BJ (cell line): ENCODE results near the gene GRIN2C. TPM values are rescaled to one million over a fixed set of nuclear protein-coding genes. Genes with fewer than 3 reads are reported as not detected.

ENCODE experiments used
- CTCF ChIA-PET: fragments of 350-600 bp; formaldehyde crosslinking; extraction: SDS; loops from one replicate; lab custom pipeline; 2021; ENCODE audit warnings: antibody characterized with exemption, inconsistent platforms; lab: Yijun Ruan, JAX
- POLR2A ChIA-PET: fragments of 300-600 bp; sonication (Branson Sonifier 250); formaldehyde crosslinking; extraction: SDS; loops from one replicate; lab custom pipeline; 2021; ENCODE audit warnings: antibody characterized with exemption; lab: Charles Lee
- DNase-seq: peaks from one replicate; pipeline ENCODE4 v3.0.0-alpha.2; 2011; ENCODE audit warnings: low read depth
- H3K27me3 ChIP-seq: 2 replicates; pipeline ENCODE4 v1.6.0; 2011; ENCODE audit warnings: low read length; ENCODE audit not compliant: control insufficient read depth, insufficient read depth
- H3K36me3 ChIP-seq: 2 replicates; pipeline ENCODE4 v1.5.1; 2011; ENCODE audit warnings: low read length; ENCODE audit not compliant: control insufficient read depth, insufficient read depth
- H3K4me3 ChIP-seq: 2 replicates; pipeline ENCODE4 v1.5.1; 2011; ENCODE audit warnings: low read depth, mild to moderate bottlenecking, control low read depth, low read length
- polyA plus RNA-seq: library from polyadenylated mRNA; depleted of rRNA; stranded (reverse); fragments of >200 nt; gene quantifications from 2 replicates; pipeline ENCODE4 v1.2.3, GENCODE V29; 2011
- TF ChIP-seq, protein P1 (sequence below): IDR thresholded peaks from 2 replicates; pipeline ENCODE4 v1.5.1; 2011; ENCODE audit warnings: low read depth, mild to moderate bottlenecking, control low read depth, inconsistent platforms, low read length, moderate library complexity; ENCODE audit not compliant: insufficient read depth

GRIN2C gene
- polyA plus RNA-seq, 1 experiment, result 0.04 TPM

DNA sequence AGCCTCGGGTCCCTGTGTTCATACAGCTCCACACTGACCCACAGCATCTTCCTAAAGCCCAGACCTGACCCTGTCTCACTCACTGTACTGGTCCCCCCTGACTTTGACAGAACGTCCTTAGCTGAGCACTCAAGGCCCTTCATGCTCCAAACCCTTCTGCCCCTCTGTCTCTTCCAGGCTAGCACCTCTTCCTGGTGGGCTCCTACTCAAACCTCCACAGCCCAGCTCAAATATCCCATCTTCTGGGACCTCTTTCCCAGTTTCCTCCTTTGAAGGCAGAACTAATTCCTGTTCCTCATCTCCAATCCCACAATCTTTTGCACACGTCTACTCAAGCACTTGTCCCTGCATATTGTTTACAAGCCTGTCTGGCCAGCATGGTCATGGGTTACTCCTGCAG is 8.8 kb downstream of the GRIN2C start:
- ChIA-PET POLR2A (no interaction called here), CTCF (interaction anchor here (0.6 to 14.7 kb wide), 4 partner anchors 10 to 108 kb away, joined by 3 to 164 read pairs (median 4); partner anchors contain the start of gene GRIN2C)
- DNase-seq, result no peak
- TF ChIP-seq, protein P1, sequence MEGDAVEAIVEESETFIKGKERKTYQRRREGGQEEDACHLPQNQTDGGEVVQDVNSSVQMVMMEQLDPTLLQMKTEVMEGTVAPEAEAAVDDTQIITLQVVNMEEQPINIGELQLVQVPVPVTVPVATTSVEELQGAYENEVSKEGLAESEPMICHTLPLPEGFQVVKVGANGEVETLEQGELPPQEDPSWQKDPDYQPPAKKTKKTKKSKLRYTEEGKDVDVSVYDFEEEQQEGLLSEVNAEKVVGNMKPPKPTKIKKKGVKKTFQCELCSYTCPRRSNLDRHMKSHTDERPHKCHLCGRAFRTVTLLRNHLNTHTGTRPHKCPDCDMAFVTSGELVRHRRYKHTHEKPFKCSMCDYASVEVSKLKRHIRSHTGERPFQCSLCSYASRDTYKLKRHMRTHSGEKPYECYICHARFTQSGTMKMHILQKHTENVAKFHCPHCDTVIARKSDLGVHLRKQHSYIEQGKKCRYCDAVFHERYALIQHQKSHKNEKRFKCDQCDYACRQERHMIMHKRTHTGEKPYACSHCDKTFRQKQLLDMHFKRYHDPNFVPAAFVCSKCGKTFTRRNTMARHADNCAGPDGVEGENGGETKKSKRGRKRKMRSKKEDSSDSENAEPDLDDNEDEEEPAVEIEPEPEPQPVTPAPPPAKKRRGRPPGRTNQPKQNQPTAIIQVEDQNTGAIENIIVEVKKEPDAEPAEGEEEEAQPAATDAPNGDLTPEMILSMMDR, result no peak
- Histone ChIP-seq H3K27me3 (peaks cover 31% of the 10 kb centered on the region), H3K4me3 (no peak overlapping the region), H3K36me3 (no peaks in the 10 kb centered on the region)

DNA sequence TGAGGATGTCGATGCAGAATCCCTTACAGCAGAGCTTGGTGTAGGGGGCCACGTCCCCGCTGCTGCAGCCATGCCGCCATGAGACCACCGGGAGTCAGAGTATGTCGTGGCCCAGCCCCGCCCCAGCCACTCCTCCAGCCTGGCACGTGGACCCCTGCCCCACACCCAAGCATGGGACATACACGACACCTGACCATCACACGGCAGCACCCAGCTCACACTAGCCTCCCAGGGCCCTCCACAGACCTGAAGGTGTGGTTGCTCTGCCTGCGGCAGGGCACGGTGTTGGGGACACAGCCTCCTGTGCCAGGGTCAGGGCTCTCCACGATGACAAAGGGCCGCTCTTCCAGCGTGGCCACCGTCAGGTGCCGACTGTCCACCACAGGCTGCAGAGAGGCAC is 9.4 kb downstream of the GRIN2C start:
- CTCF ChIA-PET, result interaction anchor here (1.1 to 14.7 kb wide), 2 partner anchors 11 to 59 kb away, joined by 4 to 164 read pairs; partner anchors contain the start of gene GRIN2C
- no peaks in the 10 kb centered on the region for H3K36me3 ChIP-seq
- H3K4me3 ChIP-seq, result no peak overlapping the region
- POLR2A ChIA-PET, result no interaction called here
- DNase-seq, result no peak
- TF ChIP-seq, protein P1, result no peak
- peaks cover 27% of the 10 kb centered on the region for H3K27me3 ChIP-seq

- DNase-seq, result no peak
- CTCF ChIA-PET, result interaction anchor here (1.0 to 14.7 kb wide), 2 partner anchors 12 to 58 kb away, joined by 5 to 164 read pairs; partner anchors contain the start of gene GRIN2C
These were observed 10.9 kb downstream of the GRIN2C start for GRCh38 chr17:74848656-74849399.

DNA sequence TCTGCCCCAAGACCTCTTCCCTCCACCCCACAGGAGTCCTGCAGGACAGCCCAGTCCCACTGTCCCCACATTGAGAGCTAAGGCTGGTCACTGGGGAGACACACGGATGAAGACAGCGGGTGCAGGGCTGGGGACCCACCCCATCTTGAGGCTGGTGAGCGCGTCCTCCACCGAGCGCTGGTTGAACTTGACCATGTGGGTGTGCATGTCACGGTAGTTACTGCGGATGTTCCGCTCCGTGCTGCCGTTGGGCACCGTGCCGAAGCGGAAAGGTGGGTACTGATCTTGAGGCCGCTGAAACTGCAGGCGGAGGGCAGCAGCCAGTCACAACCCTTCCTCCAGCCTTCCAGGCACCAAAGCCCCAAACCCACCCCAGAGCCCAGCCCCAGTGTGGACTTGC is 13.1 kb downstream of the GRIN2C start:
- peaks cover 4% of the 10 kb centered on the region for H3K27me3 ChIP-seq
- TF ChIP-seq, protein P1, result no peak
- H3K4me3 ChIP-seq, result no peak overlapping the region
- H3K36me3 ChIP-seq, result no peaks in the 10 kb centered on the region
- DNase-seq, result no peak
- ChIA-PET POLR2A (no interaction called here), CTCF (interaction anchor here (1.1 to 14.7 kb wide), 4 partner anchors 15 to 99 kb away, joined by 3 to 164 read pairs (median 6); partner anchors contain the start of genes GRIN2C and NHERF1)

More at GRCh38 chr17:74848656-74849399, 10.9 kb downstream of the GRIN2C start:
- no peak overlapping the region for H3K4me3 ChIP-seq
- peaks cover 19% of the 10 kb centered on the region for H3K27me3 ChIP-seq
- H3K36me3 ChIP-seq, result no peaks in the 10 kb centered on the region
- POLR2A ChIA-PET, result no interaction called here
- TF ChIP-seq, protein P1, result no peak

DNA sequence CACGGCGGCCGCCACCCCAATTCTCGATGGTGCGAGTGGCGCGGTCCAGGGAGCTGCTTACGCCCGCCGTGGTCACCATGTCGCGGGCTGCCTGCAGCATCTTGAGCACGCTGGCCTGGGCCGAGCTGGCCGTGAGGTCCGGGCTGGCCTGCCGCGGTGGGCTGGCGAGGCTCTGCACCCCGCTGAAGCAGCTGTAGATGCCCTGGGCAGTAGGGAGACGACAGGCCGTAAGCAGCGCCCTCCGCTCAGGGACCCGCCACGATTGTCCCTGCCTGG is 16.4 kb downstream of the GRIN2C start:
- TF ChIP-seq, protein P1, result no peak
- no peak overlapping the region for H3K4me3 ChIP-seq
- DNase-seq, result no peak
- CTCF ChIA-PET, result interaction anchor here (0.6 to 14.7 kb wide), 12 partner anchors 9 to 115 kb away, joined by 3 to 164 read pairs (median 5); partner anchors contain the start of gene GRIN2C
- H3K27me3 ChIP-seq, result no peaks in the 10 kb centered on the region
- POLR2A ChIA-PET, result interaction anchor here (0.6 to 0.7 kb wide), 2 partner anchors 9 to 126 kb away, joined by 3 read pairs; no protein-coding TSS in a partner anchor
- H3K36me3 ChIP-seq, result no peaks in the 10 kb centered on the region
